Dermis blood vessel endothelial cell (primary cell): ENCODE data around the gene SLC28A1. TPM values are rescaled to one million over a fixed set of nuclear protein-coding genes. Genes with fewer than 3 reads are reported as not detected.
A peak's percentile ranks its signal among the peaks of the same experiment; 100 is the strongest.
"Not testable (repeated sequence)": the region's sequence is repeated elsewhere in the genome, so short reads cannot be mapped to it uniquely, and the experiment has no call there.

Source experiments
- DNase-seq: peaks from one replicate; pipeline ENCODE4 v3.0.0; 2010
- total RNA-seq: library from RNA; depleted of rRNA; stranded (reverse); fragments of >200 nt; gene quantifications from 2 replicates; pipeline ENCODE4 v1.2.3, GENCODE V29; 2014

Gene SLC28A1
- total RNA-seq, 1 donor from 2014 or later = not detected

DNA sequence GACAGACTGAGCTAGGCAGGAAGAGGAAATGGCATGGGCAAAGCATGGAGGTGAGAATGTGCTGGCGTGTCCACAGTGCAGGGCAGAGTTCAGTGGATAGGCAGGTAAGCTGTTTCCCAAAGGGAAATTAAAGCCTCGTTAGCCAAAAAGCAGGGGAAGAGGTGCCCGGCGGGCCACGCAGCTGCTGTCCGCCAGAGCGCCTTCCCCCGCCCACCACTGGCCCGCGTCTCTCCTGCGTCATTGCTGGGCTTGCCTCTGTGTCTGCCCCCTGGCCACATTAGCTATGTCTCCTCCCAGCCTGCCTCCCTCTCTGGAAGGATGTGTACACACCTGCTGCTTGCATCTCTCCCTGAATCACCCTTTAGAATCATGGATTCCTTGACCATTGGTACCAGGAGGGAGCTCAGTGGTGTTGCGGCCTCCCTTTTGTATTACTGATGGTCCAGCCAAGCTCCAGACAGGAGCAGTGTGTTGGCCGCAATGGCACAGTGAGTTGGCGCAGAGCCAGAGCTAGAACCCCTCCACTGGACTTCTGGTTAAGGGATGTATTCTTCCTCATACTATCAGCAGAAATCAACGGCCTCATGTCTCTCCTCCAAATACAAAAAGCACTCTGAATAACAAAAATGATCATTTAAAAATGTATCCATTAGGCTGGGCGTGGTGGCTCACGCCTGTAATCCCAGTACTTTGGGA is 26.6 kb downstream of the SLC28A1 start:
- peak; percentile 7 for DNase-seq

DNA sequence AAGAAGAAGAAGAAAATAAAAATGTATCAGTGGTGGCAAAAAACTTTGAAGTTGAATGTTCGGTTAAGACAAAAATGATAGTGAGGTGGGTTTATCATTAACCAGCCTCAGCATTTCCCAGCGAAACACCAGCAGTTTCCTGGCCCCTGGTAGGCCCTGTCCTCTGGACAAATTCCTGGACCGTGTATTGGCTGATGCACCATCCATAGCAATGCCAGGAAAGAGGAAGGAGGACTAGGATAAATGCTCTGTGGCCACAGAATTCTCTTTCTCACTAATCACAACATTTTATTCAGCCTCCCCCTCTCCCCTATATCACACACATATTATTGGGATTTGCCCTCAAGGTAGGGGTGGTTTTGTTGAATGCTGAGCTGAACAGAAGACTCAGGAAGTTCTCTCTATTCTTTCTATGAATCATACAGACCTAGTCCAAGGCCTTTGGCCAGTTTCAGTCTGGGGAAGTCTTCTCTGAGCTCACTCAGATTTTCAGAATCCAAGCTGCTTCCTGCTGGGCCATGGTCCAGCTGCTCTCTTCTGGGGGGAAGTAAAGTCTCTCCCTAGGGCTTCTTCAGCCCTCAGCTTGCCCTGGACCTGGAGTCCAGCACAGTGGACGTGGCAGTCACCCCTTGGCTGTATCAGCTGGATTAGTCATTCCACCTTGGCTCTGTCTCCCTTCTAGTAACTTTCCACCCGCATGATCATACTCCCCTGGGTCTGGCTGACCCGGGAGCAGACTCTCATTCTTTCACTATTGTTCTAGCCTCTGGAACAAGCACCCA is 27.6 kb downstream of the SLC28A1 start:
- peak; percentile 99 for DNase-seq

DNA sequence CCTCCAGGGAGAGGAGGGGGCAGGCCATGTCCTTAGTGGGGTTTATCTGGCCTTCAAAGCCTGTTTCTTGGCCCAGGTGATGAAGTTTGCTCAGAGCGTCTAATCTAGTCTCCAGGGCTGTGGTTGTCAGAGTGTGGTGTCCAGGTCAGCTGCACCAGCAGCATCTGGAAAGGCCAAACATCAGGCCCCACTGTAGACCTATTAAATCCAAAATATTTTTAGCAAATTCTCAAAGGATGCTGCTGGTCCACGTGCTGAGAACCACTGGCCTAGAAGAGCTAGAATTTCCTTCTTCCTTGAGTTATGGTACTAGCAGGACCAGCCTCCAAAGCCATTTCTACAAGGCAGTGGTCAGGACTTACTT is 28.9 kb downstream of the SLC28A1 start:
- no peak for DNase-seq

DNA sequence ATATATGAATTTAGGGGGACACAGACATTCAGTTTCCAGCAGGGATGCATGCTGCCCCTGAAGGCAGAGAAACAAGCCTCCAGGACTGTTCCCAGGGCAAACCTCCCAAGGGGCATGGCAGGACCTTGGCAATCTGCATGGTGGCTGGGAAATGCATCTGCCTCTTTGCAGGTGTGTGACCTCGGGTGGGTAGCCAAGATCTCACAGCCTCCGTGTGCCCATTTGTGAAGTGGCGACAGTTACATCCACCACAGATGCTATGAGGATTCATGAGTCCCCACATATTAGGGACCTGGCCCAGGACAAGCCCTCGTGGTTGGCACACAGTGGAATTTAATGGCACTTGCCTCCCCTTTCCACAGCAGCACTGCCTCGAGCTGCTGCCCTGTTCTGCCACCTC is 29.9 kb downstream of the SLC28A1 start:
- DNase-seq = no peak

DNA sequence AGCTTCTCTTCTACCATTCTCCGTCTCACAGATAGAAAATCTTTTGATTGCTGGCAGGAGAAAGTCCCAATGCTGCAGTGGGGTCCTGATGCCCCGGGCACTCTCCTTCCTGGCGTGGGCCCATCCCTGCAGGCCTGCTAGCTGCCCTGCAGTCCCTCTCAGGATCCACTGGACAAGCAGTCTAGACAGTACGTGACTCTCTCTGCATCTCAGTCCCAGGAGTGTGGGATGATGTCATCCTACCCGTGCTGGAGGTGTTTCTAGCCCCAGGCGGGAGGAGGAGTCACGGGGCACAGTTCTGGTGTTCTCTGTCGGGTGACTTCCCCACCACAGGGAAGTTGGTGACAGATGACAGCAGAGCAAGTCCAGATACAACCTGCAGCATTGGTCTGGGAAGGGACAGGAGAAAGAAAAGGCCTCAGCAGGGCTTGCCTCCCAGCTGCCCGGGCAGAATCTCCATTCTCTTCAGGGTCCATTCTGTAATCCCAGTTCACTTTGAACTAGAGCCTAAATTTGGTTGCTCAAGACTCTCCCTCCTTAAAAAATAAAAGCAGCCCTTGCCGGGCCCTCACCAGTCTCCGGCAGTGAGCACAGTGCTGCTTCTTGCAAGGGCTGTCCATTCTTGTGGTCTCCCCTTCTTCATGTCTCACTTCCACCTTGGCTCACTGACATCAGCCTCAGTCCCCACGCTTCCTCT is 30.6 kb downstream of the SLC28A1 start:
- peak; percentile 73 for DNase-seq

DNA sequence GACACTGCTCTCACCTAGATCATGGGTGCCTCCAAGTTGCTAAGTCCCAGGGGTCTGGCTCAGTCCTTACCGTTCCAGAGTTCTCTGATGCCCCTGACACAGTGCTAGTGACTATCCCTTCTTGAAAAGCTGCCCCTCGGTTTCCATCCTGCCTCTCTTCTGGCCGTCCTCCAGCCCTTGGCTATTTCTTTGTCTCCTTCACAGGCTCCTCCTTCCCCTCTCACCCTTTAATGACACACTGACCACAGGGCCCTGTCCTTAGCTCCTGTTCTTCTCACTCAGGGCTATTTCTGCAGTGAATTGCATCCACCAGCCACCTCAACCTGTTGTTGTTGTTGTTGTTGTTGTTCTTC is 31.1 kb downstream of the SLC28A1 start:
- no peak for DNase-seq

DNA sequence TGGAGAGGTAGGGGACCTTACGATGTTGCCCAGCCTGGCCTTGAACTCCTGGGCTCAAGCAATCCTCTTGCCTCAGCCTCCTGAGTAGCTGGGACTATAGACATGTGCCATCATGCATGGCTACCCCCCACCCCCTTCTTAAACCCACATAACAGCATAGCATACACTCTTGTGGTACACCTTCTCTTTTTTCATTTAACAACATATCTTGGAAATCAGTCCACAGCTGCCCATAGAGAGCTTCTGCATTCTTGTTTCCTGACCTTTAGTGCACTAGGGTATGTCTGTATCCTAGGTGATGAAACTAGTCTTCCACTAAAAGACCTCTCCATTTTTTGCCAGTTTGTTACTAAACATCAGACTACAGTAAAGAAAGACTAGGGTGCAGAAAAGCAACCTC is 33.0 kb downstream of the SLC28A1 start:
- no peak for DNase-seq

DNA sequence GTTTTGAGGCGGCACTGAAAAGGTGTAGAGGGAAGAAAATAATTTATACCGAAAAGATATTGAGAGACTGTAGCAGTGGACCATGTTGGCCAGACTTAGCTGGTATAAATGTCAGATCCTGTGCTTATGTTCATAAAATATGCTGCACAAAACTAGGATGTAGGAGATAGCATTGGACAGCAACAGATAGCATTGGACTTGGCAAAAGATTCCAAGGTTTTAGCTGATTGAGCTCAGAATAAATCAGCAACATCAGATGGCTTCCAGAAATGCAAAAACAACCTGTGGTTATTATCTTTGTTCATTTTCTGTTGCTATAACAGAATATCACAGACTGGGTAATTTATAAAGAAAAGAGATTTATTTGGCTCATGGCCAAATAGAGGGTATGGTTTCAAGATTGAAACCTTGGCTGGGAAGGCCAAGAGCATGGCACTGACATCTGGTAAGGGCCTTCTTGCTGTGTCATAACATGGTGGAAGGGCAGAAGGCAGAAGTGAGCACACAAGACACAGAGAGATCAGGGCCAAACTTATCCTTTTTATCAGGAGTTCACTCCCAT is 34.7 kb downstream of the SLC28A1 start:
- DNase-seq = no peak

DNA sequence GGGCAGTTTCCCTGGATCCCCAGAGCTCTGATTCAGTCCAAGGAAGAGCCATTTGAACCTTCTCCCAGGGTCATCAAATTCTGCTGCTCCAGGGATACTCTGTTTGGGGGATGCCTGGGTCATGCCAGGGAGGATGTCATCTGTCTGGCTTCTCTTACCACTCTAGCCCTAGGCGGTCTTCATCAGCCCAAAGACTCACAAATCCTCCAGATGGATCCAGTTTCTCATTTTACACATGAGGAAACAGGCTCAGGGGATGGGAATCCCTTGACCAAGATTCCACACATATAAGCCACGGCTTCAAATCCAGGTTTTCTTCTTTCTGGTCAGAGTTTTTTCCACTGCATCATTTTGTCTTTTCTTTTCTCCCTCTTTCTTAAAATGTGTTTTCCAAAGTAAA is 36.7 kb downstream of the SLC28A1 start:
- no peak for DNase-seq

DNA sequence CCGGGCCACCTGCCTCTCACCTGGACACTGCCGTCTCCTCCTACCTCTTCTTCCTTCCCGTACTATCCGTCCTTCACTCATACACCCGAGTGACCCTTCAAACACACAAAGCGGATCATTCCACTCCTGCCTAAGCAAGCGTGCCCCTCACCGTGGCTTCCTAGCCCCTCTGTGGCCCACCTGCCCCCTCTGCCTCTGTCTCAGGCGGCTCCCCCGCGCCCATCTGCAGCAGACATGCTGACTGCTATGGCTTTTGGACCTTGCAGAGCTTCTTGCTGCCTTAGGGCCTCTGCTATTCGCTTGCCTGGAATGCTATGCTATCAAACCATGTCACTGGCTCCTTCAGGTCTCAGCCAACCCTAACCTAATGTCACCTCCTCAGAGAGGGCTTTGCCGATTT is 38.1 kb downstream of the SLC28A1 start:
- DNase-seq = no peak

DNA sequence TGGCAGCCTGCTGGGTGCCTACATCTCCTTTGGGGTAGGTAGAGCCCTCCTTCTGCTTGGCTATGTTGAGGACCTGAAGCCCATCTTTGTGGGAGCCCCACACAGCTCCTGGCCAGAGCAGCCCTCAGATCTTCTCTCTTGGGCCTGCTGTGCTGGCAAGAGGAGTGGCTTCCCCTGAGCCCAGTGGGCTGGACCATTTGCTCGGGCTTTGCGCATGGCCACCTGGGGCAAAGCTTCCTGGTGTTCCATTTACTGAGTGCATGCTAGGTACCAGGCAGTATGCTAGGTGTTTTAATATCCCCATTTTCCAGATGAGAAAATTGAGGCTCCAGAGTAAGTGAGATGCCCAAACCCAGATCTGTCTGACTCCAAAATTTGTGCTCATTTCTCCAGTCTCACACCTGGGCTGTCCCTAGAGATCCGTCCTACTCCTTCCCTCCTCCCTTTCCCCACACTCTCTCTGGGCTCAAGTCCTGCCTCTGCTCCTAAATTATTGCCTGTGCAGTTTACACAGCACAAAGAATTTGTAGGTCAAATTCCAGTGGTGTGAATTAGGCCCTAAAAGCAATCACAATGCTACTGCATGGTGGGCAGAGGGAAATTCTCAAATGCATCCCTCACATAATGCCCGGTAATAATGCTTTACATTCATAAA is 39.7 kb downstream of the SLC28A1 start:
- DNase-seq = no peak

DNA sequence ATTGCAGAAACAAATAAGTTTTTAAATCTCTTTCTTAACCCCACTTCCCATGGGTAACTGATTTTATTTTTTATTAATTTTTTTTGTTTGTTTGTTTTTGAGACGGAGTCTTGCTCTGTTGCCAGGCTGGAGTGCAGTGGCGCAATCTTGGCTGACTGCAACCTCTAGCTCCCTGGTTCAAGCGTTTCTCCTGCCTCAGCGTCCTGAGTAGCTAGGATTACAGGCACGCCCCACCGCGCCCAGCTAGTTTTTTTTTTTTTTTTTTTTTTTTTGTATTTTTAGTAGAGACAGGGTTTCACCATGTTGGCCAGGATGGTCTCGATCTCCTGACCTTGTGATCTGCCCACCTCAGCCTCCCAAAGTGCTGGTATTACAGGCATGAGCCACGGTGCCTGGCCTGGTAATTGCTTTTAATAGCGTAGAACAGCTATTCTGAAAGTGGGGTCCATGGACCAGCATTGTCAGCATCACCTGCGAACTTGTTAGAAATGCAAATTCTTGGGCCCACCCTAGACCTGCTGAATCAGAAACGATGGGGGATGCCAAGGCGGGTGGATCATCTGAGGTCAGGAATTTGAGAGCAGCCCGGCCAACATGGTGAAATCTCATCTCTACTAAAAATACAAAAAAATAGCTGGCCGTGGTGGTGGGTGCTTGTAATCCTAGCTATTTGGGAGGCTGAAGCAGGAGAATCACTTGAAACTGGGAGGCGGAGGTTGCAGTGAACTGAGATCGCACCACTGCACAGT is 40.5 kb downstream of the SLC28A1 start:
- not testable (repeated sequence) for DNase-seq

DNA sequence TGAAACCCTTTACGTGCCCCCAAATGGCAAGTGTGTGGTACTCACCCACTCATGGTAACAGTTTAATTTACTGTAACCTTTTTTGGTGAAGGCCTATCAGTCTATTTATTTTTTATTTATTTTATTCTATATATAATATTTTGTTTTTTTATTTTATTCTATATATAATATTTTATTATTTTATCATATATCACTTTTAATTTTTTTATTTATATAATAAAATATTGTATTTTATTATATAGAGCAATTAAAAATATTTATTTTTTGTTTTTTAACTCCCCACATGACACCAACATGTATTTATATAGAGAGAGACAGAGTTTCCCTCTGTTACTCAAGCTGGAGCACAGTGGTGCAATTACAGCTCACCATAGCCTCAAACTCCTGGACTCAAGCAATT is 41.4 kb downstream of the SLC28A1 start:
- no peak for DNase-seq

DNA sequence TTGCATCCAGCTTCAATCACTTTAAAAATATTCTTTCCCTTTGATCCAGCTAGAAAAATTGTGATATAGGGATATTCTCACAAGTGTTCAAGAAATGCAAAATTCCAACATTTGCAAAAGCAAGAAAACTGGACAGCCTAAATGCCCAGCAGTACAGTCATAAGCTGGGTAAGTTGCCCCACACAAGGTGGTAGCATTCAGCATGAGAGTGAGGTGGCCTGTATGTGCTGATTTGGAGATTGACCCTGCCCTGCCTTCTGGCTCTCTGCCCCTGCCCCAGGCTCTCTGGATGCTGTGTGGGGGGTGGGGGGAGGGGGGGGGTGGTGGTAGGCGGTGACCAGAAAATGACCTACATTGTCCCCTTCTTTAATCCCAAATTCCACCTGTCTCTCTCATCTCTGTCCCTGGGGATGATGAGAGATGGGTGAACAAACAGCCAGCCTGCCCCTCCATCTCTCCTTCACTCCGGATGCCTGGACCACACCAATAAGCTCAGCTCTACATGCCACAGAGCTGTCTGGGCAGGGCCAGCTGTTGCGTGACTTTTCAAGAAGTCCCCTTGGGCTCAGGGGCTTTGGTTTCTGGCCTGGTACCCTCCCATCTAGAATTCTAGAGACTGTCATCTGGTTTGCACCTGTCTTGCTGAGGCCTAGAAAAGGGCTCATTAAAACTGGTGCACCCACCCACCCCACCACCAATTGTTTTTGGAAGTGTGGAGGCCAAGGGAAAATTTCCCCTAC is 42.2 kb downstream of the SLC28A1 start:
- no peak for DNase-seq

DNA sequence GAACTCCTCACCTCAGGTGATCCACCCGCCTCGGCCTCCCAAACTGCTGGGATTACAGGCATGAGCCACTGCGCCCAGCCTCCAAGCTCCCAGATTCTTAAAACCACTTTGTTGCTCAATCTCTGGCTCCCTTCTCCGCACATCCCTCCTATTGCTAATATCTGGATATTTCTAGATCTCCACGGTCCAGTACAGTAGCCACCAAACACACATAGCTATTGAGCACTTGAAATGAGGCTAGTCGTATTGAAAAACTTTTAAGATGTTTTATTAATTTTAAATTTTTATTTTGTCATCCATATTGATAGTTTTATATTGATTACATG is 44.3 kb downstream of the SLC28A1 start:
- no peak for DNase-seq

DNA sequence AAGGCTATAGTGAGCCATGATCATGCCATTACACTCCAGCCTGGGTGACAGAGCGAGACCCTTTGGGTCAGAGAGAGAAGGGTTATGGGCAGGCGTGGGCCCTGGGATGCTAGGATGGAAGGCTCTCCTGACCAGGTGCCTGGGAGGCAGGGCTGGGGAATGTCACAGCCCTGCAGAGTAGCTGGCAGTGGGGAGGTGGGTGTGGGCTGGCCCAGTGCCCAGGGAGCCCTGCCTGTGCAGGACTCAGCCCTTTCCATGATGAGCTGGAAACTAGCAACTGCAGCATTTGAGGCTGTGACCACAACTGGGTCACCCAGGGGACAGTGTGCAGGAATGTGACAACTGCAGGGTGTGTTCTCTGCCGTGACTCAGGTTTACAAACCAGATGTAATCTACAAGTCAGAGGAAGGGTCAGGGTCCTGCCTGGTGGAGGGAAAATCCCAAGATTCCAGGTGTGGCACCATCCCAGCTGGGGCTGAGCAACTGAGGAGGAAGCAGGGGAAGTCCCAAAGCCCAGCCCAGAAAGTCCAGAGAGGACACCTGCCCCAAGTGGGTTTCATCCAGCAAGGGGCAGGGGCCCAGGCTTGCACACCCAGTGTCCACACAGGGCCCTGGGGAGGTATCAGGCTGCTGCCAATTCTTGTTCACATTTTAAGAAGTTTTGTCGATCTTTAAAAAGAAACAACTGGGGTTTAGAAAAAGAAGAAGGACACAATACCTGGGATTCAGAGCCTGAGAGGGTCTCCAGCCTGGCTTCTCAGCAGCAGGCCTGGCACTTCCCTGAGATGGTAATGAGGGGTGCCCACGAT is 45.5 kb downstream of the SLC28A1 start:
- peak; percentile 41 for DNase-seq

DNA sequence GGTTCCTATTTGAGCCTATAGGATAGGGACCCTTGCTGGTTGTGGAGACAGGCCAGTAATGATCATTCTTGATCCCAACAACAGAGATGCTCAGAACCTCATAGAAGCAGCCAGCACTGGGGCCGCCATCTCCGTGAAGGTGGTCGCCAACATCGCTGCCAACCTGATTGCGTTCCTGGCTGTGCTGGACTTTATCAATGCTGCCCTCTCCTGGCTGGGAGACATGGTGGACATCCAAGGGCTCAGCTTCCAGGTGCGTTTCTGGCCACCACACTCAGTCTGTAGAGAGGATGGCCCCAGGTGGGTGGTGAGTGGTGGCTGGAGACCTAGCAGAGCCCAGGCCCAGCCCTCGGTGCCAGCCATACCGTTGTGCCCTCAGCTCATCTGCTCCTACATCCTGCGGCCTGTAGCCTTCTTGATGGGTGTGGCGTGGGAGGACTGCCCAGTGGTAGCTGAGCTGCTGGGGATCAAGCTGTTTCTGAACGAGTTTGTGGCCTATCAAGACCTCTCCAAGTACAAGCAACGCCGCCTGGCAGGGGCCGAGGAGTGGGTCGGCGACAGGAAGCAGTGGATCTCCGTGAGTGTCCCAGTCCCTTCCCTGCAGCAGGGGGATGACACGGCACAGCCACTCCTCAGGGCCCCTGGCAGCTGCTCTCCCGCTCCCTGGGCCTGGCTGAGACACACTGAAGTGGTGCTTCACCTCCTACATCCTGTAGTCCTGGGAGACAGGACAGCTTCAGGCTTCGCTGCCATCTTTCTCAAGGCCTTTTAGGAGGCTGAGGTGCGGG is 50.7 kb downstream of the SLC28A1 start:
- DNase-seq = peak; percentile 33

DNA sequence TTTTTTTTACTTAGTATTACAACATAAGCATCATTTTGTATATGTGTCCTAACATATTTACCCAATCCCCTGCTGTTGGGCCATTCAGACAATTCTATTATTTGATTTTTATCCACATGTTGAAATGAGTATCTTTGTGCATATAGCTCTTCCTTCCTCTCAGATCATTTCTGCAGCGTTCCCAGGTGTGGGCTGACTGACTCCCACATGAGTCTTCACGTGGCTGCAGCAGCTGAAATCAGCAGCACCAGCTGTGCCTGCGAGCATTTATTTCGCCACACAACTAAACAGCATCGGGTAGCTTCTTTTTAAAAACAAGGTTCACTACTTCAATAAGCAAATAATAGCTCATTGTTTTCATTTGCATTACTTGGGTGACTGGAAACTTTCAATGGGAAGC is 52.7 kb downstream of the SLC28A1 start:
- no peak for DNase-seq

DNA sequence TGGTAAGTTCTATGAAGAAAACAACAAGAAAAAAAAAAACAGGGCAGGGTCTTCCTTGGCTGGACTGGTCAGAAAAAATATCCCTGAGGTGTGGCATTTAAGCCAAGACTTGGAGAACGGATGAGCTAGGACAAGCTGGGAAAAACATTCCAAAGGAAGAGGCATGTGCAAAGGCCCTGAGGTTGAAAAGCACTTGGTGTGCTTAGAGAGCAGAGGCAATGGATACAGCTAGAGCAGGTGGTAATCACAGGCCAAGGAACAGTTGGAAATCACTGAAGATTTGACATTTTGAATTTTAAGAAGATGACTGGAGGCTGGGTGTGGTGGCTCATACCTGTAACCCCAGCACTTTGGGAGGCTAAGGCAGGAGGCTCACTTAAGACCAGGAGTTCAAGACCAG is 54.3 kb downstream of the SLC28A1 start:
- no peak for DNase-seq

DNA sequence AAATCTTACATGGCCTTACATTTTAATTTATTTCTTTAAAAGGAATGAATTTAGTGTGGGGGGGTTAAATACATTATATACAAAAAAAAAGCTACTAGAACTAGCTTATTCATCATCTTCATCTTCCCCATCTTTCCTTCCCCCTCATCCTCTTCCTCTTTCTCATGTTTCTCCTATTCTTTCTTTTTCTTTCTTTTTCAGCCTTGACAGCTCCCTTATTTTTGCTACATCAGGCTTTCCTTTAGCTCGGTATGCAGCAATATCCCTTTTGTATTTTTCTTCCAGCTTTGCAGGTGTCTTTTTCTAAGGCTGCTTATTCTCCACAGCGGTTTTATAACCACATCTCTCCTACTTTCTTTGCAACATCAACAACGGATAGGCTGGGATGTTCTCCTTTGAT is 55.9 kb downstream of the SLC28A1 start:
- DNase-seq = no peak
